Measurements from ENCODE around the gene SPEM1.

- no peak for TF ChIP-seq CTCF (IDR thresholded peaks at IDR 0.05)
- no peak for TF ChIP-seq POLR2A (IDR thresholded peaks at IDR 0.05)
These were observed 5.2 kb downstream of the SPEM1 start, which contains the start of gene SPEM2 for GRCh38 chr17:7425316-7425715.
